Measurements from ENCODE around the gene GGCT. TPM values are rescaled to one million over a fixed set of nuclear protein-coding genes. Genes with fewer than 3 reads are reported as not detected.
"Not testable (repeated sequence)": the region's sequence is repeated elsewhere in the genome, so short reads cannot be mapped to it uniquely, and the experiment has no call there.

The GGCT gene
- polyA plus RNA-seq, 3 donors = 61.0 to 77.2 (median 72.0) TPM

GRCh38 chr7:30502470-30503251 is 2.0 kb downstream of the GGCT start:
- no peak for DNase-seq (ENCODE audit: extremely low read depth in 1 of 11, low read depth in 9 of 11, low spot score in 4 of 11)

- no peak for DNase-seq (ENCODE audit: extremely low read depth in 1 of 11, low read depth in 9 of 11, low spot score in 4 of 11)
These were observed 3.4 kb downstream of the GGCT start for GRCh38 chr7:30501264-30501663.

- no peak for DNase-seq (ENCODE audit: extremely low read depth in 1 of 11, low read depth in 9 of 11, low spot score in 4 of 11)
These were observed 11.4 kb downstream of the GGCT start for GRCh38 chr7:30493228-30493627.

GRCh38 chr7:30491417-30491816 is 13.2 kb downstream of the GGCT start:
- no peak for DNase-seq (ENCODE audit: extremely low read depth in 1 of 11, low read depth in 9 of 11, low spot score in 4 of 11)

- no peak for DNase-seq (ENCODE audit: extremely low read depth in 1 of 11, low read depth in 9 of 11, low spot score in 4 of 11)
These were observed 17.3 kb downstream of the GGCT start for GRCh38 chr7:30487371-30487770.

DNA sequence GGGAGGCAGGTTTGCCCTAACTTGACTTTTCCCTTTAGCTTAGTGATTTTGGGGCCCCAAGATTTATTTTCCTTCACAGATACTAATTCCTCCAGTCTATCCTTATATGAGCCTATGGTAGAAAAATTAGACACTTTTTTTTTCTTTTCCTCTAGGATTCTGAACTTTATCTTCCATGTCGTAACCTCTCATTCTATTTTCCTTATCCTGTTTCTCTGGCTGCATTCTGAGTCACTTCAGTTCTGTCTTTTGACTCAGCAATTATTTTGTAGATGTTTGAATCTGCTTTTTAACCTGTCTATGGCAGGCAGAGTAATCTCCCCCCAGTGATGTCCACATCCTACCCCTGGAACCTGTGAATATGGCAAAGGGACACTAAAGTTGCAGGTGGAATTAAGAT is 19.0 kb downstream of the GGCT start:
- DNase-seq (ENCODE audit: extremely low read depth in 1 of 11, low read depth in 9 of 11, low spot score in 4 of 11) = no peak

DNA sequence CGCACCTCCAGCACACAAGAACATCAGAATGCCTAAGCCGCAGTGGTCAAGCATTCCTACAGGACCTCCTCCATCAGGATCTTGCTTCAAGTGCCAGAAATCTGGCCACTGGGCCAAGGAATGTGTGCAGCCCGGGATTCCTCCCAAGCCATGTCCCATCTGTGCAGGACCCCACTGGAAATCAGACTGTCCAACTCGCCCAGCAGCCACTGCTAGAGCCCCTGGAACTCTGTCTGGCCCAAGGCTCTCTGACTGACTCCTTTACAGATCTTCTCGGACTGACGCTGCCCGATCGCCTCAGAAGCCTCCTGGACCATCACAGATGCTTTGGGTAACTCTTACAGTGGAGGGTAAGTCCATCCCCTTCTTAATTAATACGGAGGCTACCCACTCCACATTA is 23.2 kb downstream of the GGCT start:
- DNase-seq (ENCODE audit: extremely low read depth in 1 of 11, low read depth in 9 of 11, low spot score in 4 of 11) = not testable (repeated sequence)

- DNase-seq (ENCODE audit: extremely low read depth in 1 of 11, low read depth in 9 of 11, low spot score in 4 of 11) = no peak
These were observed 25.2 kb downstream of the GGCT start for GRCh38 chr7:30479202-30480120.

DNA sequence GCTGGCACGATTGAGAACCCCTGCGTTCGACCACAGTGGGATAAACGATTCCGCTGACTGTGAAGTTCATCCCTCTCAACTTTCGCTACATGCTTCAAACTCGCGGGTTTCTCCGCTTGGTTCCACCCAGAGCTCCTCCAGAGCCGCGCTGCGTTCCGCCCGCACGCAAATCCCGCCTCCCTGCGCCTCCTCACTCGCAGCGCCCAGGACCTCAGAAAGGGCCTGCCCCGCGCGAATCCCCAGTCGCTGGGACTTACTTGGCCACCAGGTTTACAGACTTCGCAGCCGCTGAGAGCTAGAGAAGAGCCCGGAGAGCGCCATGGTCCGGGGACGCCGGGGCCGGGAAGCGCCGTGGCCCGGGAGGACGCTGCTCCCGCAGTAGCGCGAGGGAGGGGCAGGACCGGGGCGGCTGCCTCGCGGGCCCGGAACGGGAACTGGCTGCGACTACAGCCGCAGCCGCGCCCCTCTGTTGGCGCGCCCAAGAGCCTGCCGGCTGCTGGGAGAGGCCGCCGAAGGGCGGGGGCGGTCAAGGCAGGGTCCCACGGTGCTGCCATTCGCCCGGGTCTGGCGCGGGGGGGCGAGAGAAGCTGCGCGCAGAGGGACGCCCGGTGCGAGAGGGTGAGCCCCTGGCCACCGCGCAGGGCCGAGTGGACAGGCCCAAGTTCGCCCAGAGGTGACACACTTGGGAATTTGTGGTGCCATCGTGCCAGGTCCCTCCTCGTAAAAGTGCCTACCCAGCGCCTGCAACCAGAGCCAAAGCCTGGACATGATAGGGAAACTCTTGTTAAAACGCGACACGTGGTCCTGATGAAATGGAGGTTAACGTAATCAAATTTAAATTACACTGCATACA is 26.1 kb downstream of the GGCT start, which contains the start of gene NOD1:
TSS of gene NOD1 (minus strand) at position 436 of the 853 bp plus-strand sequence. CDS start 21,863 bp downstream, outside the sequence.
- peak in 6 of 11 donors; percentile 42 to 71 (median 58) for DNase-seq (ENCODE audit: extremely low read depth in 1 of 11, low read depth in 9 of 11, low spot score in 4 of 11)

- no peak for DNase-seq (ENCODE audit: extremely low read depth in 1 of 11, low read depth in 9 of 11, low spot score in 4 of 11)
These were observed 28.0 kb downstream of the GGCT start for GRCh38 chr7:30476459-30477145.

DNA sequence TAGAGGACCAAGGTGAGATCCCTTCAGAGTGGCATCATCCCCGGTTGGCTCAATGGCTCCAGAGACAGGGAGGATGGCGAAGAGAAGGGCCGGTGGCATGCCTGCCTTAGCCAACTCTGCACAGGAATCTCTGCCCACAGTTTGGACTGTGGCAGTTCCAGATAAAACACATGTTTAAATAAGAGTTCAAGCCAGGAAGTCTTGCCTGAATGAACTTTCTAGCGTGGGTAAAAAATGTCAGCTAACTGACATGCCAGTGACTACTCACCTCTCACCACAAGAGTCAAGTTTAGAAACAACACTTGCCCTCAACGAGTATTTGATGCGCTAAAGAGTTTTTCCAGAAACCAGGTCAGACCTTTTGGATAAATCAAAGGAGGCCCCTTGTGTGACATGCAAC is 29.0 kb downstream of the GGCT start:
- no peak for DNase-seq (ENCODE audit: extremely low read depth in 1 of 11, low read depth in 9 of 11, low spot score in 4 of 11)

DNA sequence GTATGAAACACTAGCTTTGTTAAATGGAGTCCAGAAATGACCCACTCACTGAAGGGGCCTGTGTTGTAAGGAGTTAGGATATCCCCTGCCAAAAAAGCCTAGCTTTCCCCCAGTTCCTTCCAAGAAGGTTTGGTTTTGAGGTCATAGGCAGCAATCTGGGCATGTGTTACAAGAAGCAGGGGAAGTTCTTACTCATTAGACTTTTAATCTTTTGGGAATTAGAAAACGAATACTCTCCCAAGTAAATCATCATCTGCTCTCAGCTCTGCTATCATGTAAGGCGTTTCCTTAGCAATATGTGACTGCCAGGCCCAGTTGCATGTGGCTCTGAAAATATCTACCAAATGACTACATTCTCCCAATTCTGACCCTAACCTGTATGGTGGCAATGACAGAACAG is 29.7 kb downstream of the GGCT start:
- DNase-seq (ENCODE audit: extremely low read depth in 1 of 11, low read depth in 9 of 11, low spot score in 4 of 11) = no peak

- DNase-seq (ENCODE audit: extremely low read depth in 1 of 11, low read depth in 9 of 11, low spot score in 4 of 11) = no peak
These were observed 30.1 kb downstream of the GGCT start for GRCh38 chr7:30474485-30474884.

- DNase-seq (ENCODE audit: extremely low read depth in 1 of 11, low read depth in 9 of 11, low spot score in 4 of 11) = no peak
These were observed 30.7 kb downstream of the GGCT start for GRCh38 chr7:30473903-30474302.

DNA sequence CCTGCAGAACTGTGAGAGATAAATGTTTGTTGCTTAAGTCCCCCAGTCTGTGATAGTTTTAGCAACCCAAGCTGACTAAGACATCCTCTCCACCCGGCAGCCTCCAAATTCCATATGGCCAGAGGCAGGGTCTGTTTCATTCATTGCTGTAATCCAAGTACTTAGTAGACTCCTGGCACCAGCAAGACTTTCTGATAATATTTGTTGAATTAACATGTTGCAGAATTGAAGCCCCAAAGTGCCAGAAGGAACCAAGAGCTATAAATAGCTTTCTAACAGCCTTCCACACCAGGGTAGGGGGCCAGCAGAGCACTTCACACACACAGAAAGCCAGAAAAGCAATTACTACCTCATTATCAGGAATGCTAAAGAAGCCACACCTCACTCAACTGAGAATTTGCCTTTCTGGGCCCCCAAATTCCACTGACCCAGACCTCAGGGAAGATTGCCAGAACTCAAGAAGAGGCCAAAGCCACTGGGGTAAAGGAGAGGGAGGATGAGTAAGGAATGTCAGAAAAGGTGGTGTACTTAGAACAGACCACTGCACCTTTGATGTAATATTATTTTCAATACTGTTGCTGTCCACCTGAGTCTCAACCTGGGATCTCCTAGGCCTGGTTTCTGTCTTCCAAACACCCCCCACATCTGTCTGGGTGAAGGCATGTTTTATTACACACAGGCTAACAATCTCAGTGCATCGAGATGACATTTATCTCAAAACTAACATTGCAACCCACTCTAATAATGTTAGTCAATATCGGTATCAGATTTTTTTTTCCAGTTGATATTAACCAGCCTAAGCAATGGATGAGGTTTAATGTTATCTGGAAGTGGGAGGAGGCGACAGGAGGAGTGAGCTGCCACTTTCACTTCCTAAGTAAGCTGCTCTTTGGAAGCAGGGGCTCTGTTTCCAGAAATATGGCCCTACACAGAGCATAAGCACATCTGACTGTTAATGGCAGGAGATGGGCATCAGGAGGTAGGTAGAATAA is 31.5 kb downstream of the GGCT start:
- DNase-seq (ENCODE audit: extremely low read depth in 1 of 11, low read depth in 9 of 11, low spot score in 4 of 11) = no peak

- no peak for DNase-seq (ENCODE audit: extremely low read depth in 1 of 11, low read depth in 9 of 11, low spot score in 4 of 11)
These were observed 32.4 kb downstream of the GGCT start for GRCh38 chr7:30472081-30472783.

GRCh38 chr7:30471205-30471604 is 33.4 kb downstream of the GGCT start:
- no peak for DNase-seq (ENCODE audit: extremely low read depth in 1 of 11, low read depth in 9 of 11, low spot score in 4 of 11)

Measured in renal cortex interstitium (tissue), 11 donors.